Lung (tissue), 12 donors: Measurements from ENCODE around the gene FYN. TPM values are rescaled to one million over a fixed set of nuclear protein-coding genes. Genes with fewer than 3 reads are reported as not detected.

ENCODE experiments used
- ATAC-seq: fragments of 200-7000 bp; cut with Tn5 transposase; one replicate; pipeline ENCODE4 v1.9.1; 2020; ENCODE audit warnings: moderate number of reproducible peaks; ENCODE audit not compliant: insufficient read depth, low FRiP score
- DNase-seq, 3 donors: peaks; one replicate each; pipeline ENCODE4 v3.0.0-alpha.2; 2013 to 2017
- H3K27ac ChIP-seq, 2 donors: one replicate each; pipeline ENCODE4 v1.5.1; 2013; ENCODE audit warnings: mild to moderate bottlenecking in 2 of 2, moderate library complexity in 2 of 2, control low read depth in 1 of 2, inconsistent platforms in 1 of 2, low read depth in 1 of 2, low read length in 1 of 2
- H3K27me3 ChIP-seq, 3 donors: one replicate each; pipeline ENCODE4 v1.5.1; 2013; ENCODE audit warnings: low read length in 2 of 3; ENCODE audit not compliant: control insufficient read depth in 3 of 3, insufficient read depth in 3 of 3
- H3K36me3 ChIP-seq, 4 donors: one replicate each; pipeline ENCODE4 v1.5.1; 2013; ENCODE audit warnings: low read length in 4 of 4, mild to moderate bottlenecking in 1 of 4, moderate library complexity in 1 of 4; ENCODE audit not compliant: control insufficient read depth in 4 of 4, insufficient read depth in 4 of 4
- H3K4me1 ChIP-seq, 5 donors: one replicate each; pipeline ENCODE4 v1.5.1; 2013; ENCODE audit warnings: low read length in 5 of 5, mild to moderate bottlenecking in 2 of 5, moderate library complexity in 1 of 5; ENCODE audit not compliant: control insufficient read depth in 5 of 5, insufficient read depth in 5 of 5
- H3K4me3 ChIP-seq: one replicate; pipeline ENCODE4 v1.5.1; 2013; ENCODE audit warnings: mild to moderate bottlenecking, control low read depth, moderate library complexity
- H3K9ac ChIP-seq, 2 donors: one replicate each; pipeline ENCODE4 v1.5.1; 2013; ENCODE audit warnings: low read length in 2 of 2, control low read depth in 1 of 2; ENCODE audit not compliant: insufficient read depth in 1 of 2
- H3K9me3 ChIP-seq, 4 donors: one replicate each; pipeline ENCODE4 v1.5.1; 2013; ENCODE audit warnings: low read length in 3 of 4, mild to moderate bottlenecking in 1 of 4, moderate library complexity in 1 of 4; ENCODE audit not compliant: control insufficient read depth in 4 of 4, insufficient read depth in 3 of 4
- WGBS, 2 donors: extraction: QIAGEN DNeasy Blood & Tissue Kit; methylation state at CpG; one replicate each; pipeline ENCODE4 v1.1.7; 2013; 5-methylcytosine and 5-hydroxymethylcytosine counted together
- polyA plus RNA-seq, 2 donors: library from polyadenylated mRNA; stranded (reverse); fragments of 200-250 nt; gene quantifications; one replicate each; pipeline ENCODE4 v1.2.1, GENCODE V29; 2013
- total RNA-seq, 2 donors: library from RNA; depleted of rRNA in 1 of 2; stranded (reverse); fragments of >200 nt in 1 of 2; gene quantifications; one replicate each; pipeline ENCODE4 v1.2.1, GENCODE V29; 2014 to 2021
- TF ChIP-seq, protein P1 (sequence below): IDR thresholded peaks from 2 replicates; pipeline ENCODE4 v1.5.1; 2012; ENCODE audit warnings: mild to moderate bottlenecking; ENCODE audit errors: control extremely low read depth, extremely low read depth
- donor health status: control.
- donor health status: control.
- donor health status: Bipolar disorder and iron deficiency.
- donor health status: healthy.
- donor health status: DM: yes; HTN: yes; CAD: no.

The FYN gene
- total and polyA plus RNA-seq, 4 donors: 27.3 to 157 (median 71.0) TPM

DNA sequence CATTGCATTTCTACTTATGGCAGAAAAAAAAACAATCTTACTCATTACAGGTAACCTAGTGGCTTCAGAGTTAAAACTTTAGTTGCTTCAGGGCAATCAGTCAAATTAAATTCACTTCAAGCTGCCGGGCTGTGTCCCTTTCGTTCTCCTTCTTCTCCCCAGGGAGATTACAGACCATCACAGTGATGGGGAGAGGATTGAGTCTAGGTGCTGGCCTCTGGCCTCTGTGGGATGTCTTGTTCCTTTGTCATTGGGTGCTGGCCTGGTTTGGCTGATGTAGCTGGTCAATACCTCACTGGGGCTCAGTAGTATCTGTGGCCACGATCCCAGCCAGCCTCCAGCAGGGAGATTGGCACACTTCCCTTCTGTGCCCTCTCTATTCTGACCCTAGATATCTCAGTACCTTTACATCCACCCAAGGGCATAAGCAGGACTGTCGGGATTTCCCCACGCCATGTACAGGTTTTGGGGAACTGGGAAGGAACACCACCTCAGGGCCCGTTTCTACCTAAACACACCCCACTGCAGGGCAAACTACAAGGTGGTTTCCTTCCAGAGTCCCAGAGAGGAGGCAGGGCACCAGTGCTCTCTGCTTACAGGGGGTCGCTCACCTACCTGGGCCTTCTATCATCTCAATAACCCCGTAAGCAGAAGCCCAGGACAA lies 15.4 kb downstream of the FYN start:
- peaks cover 0 to 5% (median 0%) of the 10 kb centered on the region in 4 donors for H3K36me3 ChIP-seq
- no peak overlapping the region for H3K4me3 ChIP-seq
- H3K27me3 ChIP-seq: no peaks in the 10 kb centered on the region
- H3K27ac ChIP-seq: no peak overlapping the region
- no peak for ATAC-seq
- WGBS, 2 donors: 83 to 86% methylated on average over 8 of the region's 8 CpGs
- TF ChIP-seq, protein P1, sequence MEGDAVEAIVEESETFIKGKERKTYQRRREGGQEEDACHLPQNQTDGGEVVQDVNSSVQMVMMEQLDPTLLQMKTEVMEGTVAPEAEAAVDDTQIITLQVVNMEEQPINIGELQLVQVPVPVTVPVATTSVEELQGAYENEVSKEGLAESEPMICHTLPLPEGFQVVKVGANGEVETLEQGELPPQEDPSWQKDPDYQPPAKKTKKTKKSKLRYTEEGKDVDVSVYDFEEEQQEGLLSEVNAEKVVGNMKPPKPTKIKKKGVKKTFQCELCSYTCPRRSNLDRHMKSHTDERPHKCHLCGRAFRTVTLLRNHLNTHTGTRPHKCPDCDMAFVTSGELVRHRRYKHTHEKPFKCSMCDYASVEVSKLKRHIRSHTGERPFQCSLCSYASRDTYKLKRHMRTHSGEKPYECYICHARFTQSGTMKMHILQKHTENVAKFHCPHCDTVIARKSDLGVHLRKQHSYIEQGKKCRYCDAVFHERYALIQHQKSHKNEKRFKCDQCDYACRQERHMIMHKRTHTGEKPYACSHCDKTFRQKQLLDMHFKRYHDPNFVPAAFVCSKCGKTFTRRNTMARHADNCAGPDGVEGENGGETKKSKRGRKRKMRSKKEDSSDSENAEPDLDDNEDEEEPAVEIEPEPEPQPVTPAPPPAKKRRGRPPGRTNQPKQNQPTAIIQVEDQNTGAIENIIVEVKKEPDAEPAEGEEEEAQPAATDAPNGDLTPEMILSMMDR: no peak
- DNase-seq: no peak
- peaks cover 0 to 12% (median 11%) of the 10 kb centered on the region in 5 donors for H3K4me1 ChIP-seq
- no peaks in the 10 kb centered on the region for H3K9me3 ChIP-seq
- no peak overlapping the region for H3K9ac ChIP-seq

DNA sequence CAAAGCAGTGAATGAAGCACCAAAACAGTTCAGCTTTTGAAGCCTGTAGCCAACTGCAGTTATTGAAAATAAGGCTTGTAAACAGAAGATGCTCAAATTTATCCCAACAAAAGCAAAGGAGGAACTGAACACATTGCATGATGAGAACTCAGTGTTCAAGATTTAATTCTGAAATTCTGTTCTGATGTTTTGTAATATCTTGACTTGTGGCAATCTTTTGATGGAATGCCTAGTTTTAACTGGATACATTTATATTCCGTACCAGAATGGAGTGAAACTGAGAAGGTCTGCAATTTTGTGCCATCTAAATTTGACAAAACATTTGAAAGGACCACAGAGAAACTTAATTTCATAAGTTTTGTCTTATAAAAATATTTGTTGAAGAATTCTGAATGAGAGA lies 17.5 kb downstream of the FYN start:
- WGBS, 2 donors: 77 to 88% methylated on average over 1 of the region's 1 CpG
- Histone ChIP-seq H3K4me1 (peaks cover 5 to 25% (median 17%) of the 10 kb centered on the region in 5 donors), H3K27ac (no peak overlapping the region), H3K4me3 (no peak overlapping the region), H3K9me3 (no peaks in the 10 kb centered on the region), H3K36me3 (peaks cover 0 to 5% (median 0%) of the 10 kb centered on the region in 4 donors), H3K9ac (no peak overlapping the region), H3K27me3 (no peaks in the 10 kb centered on the region)
- DNase-seq (no peak), ATAC-seq (no peak)
- TF ChIP-seq, protein P1: no peak

DNA sequence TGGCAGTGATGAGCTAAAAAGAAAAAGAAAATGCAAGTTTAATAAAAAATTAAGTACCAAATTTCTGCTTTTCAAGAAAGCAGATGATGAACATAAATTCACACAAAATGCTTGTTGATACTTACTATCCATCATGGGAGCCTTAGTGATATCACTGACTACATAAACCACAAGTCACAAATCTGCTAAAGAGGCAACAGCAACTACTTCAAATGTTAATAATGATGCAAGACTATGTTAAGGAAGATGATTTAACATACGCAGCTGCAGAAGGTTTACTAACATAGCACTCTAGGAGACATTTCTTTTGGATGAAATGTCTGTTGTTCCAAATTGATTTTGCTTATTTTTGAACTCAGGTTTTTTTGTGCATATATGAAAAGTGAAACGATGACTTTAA lies 18.6 kb downstream of the FYN start:
- Histone ChIP-seq H3K27ac (no peak overlapping the region), H3K27me3 (no peaks in the 10 kb centered on the region), H3K9ac (no peak overlapping the region), H3K36me3 (peaks cover 0 to 5% (median 0%) of the 10 kb centered on the region in 4 donors), H3K4me1 (peaks cover 10 to 31% (median 18%) of the 10 kb centered on the region in 5 donors), H3K4me3 (no peak overlapping the region), H3K9me3 (no peaks in the 10 kb centered on the region)
- no peak for ATAC-seq
- TF ChIP-seq, protein P1: no peak
- WGBS, 2 donors: 49 to 65% methylated on average over 2 of the region's 2 CpGs
- DNase-seq: no peak
